NCI-H2196 treated with DMSO at 0.1 percent for 48 hours (cell line): ENCODE measurements around the gene MRPS35.
"Not testable (repeated sequence)": the region's sequence is repeated elsewhere in the genome, so short reads cannot be mapped to it uniquely, and the experiment has no call there.

ENCODE experiments used
- DNase-seq: peaks from one replicate; lab custom pipeline; 2025; ENCODE audit not compliant: unreplicated experiment; lab: John Stamatoyannopoulos, UW

Gene MRPS35

GRCh38 chr12:27707216-27707615, 3.4 kb upstream of the MRPS35 start:
- no peak for DNase-seq

GRCh38 chr12:27709212-27709931, 1.3 kb upstream of the MRPS35 start:
- no peak for DNase-seq

DNA sequence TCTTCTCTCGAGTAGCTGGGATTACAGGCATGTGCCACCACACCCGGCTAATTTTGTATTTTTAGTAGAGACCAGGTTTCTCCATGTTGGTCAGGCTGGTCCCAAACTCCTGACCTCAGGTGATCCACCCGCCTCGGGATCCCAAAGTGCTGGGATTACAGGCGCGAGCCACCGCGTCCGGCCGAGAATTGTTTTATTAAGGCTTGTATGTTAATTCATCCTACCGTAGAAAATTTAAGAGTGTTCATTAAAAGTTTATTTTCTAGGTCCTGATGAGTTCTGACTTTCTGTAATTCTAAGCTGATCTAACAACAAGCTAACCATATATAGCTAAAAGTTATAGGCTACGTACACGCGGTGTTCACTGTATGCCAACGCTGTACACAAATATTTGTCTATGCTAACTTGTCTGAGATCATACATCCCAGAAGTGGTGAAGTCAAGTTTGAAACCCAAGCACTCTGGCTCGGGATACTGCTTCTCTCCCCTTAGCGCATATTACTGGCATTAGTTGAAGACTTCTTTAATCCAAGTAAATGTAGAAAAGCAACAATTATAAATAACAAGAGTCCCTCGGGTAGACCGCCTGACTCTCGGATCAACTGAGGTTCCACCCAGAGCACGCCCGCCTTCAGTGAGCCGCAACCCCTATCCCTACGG, 570 bp upstream of the MRPS35 start:
- DNase-seq, result peak; percentile 64

DNA sequence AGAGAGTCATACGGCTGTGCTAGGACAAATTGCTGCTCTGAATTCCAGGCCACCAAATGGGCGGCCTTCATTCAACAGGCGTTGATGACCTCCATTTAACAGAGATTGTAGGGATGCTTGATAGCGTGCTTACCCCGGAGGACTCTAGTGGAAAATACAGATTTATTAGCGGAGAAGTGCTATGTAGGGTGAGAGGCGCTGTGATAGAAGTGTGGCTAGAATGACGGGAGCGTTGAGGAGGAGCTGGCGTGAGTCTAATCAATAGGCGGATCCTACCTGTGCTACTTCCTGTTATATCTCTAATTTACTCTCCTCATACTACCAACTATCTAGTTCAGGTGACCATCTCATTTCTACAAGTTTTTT, 668 bp downstream of the MRPS35 start:
- DNase-seq, result peak; percentile 45

- DNase-seq, result no peak
Measured at GRCh38 chr12:27711967-27712366, 1.3 kb downstream of the MRPS35 start.

GRCh38 chr12:27723212-27723611, 12.6 kb downstream of the MRPS35 start:
- no peak for DNase-seq

DNA sequence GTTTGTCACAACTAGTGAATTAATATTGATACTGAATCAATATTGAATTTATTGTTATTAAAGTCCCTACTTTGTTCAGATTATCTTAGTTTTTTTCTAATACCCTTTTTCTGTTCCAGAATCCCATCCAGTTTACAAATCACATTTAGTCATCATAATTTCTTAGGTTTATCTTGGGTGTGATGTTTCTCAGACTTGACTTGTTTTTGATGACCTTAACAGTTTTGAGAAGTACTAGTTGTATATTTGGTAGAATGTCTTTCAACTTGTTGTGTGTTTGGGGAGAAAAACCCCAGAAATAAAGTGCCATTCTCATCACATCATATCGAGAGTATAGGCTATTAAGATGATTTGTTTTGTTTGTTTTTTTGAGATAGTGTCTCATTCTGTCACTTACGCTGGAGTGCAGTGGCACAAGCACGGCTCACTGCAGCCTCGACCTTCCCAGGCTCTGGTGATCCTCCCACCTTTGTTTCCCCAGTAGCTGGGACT, 19.5 kb downstream of the MRPS35 start:
- DNase-seq, result no peak

GRCh38 chr12:27732281-27732680, 21.6 kb downstream of the MRPS35 start:
- no peak for DNase-seq

GRCh38 chr12:27733052-27733656, 22.5 kb downstream of the MRPS35 start:
- DNase-seq, result peak; percentile 43

DNA sequence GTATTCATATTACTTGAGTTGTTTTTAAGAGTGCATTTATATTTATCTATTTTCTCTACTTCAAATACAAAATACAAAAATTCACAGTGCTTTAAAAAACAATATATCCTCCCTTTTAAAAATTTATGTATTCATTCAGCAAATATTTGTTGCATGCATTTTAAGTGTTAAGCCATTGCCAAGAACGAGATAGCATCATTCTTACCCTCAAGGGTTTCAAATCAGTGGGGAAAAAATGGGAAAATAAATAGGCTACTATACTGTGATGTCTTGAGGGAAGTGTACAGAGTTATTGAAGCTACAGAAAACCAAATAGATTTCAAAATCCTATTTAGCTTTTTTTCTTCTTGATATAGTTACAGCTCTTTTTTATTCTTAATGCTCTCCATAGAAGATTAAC, 23.2 kb downstream of the MRPS35 start:
- DNase-seq, result no peak

DNA sequence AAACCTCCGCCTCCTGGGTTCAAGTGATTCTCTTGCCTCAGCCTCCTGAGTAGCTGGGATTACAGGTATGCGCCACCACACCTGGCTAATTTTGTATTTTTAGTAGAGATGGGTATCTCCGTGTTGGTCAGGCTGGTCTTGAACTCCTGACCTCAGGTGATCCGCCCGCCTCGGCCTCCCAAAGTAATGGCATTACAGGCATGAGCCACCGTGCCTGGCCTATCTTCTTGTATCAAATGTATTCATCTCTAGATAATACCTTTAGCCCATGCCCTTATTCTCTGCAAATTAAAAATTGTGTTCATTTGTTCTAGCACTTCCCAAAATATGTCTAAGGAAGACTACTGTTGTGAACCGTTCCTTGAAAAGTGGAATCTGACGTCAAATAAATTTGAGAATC, 23.7 kb downstream of the MRPS35 start:
- DNase-seq, result not testable (repeated sequence)

GRCh38 chr12:27743601-27744000, 33.0 kb downstream of the MRPS35 start:
- no peak for DNase-seq

DNA sequence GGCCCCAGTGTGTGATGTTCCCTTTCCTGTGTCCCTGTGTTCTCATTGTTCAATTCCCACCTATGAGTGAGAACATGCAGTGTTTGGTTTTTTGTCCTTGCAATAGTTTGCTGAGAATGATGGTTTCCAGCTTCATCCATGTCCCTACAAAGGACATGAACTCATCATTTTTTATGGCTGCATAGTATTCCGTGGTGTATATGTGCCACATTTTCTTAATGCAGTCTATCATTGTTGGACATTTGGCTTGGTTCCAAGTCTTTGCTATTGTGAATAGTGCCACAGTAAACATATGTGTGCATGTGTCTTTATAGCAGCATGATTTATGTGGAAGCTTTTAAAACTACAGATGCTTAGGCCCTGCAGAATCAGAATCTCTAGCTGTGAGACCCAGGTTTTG, 35.1 kb downstream of the MRPS35 start:
- DNase-seq, result not testable (repeated sequence)

- no peak for DNase-seq
Measured at GRCh38 chr12:27747111-27747820, 36.6 kb downstream of the MRPS35 start.

DNA sequence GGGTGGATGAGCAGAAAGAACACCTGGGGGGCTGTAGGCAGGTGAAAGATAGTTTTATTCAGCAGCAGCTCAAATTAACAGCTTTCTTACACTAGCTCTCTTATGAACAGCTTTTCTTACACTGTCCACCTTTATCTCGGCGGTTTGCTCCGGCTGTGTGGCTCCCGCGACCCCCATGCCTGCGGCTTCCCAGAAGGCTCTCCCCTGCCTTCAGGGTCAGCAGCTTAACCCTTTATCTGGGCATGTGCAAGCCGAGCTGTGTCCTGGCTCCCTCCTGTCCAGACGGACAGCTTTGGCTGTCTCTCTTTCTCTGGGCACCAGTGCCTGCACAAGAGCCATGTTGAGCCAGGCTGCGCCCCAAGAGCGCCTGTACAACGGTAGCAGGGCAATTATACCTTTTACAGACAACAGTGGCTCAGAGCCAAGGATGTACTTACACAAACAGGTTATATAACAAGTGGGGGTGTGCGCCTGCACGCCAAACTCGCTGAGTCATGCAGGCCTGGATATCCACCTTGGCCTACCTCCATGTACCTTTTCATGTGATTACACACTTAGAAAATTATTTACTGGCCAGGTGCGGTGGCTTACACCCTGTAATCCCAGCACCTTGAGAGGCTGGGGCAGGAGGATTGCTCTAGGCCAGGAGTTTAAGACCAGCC, 40.9 kb downstream of the MRPS35 start:
- peak; percentile 49 for DNase-seq

DNA sequence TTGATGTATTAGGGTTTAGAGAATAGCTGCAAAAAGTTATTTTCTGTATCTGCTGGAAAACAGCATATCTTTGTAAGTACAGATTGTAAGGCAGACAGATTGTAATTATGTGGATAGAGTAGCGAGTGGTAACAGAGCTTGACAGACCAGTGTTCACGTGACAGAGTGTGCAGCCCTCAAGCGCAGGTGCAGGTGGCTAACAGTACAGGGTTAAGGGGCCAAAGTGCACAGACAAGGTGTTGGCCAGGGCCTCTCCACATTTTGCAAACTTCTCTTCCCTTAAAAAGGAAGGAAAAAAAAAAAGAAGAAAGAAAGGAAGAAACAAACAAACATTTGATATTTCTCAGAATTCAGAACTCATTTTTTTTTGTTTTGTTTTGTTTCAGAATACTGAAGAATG, 44.2 kb downstream of the MRPS35 start:
- DNase-seq, result no peak

DNA sequence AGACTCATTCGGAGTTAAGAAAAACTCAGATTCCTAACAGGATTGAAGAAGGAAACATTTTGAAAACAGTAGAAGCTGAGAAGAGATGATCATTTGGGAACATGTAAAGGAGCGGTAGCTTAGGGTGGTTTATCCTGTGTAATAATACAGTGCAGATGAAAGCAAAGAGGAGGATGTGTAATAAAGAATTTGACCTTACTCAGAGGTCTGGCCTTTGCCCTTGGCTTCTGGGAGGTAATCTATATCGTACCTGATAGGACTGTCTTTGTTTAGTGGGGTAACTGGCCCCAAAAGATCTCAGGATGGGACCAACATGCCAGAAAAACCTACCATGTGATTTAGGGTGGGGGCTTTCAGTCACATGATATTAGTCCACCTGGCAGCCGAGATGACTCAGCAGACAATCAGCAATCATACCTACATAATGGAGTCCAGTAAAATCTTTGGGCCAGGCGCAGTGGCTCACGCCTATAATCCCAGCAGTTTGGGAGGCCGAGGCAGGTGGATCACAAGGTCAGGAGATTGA, 46.1 kb downstream of the MRPS35 start:
- DNase-seq, result no peak

GRCh38 chr12:27762757-27763156, 52.1 kb downstream of the MRPS35 start:
- no peak for DNase-seq

DNA sequence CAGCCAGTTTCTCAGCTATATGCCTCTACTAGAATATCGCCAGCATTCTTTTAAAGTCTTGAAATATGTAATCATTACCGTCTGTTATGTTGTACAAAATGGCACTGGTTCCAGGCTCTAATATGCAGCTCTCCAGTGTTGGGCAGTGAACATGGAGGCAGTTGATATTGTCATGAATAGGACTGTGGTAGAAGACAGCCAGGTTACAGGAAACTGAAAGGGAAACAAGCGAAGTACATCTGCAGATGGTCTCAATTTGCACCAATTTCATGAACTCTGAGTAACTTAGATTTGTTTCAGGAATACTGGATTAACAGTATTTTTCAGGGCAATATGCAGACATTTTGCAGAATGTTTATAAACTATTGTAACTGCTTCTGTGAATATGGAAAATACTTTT, 56.0 kb downstream of the MRPS35 start:
- DNase-seq, result no peak

DNA sequence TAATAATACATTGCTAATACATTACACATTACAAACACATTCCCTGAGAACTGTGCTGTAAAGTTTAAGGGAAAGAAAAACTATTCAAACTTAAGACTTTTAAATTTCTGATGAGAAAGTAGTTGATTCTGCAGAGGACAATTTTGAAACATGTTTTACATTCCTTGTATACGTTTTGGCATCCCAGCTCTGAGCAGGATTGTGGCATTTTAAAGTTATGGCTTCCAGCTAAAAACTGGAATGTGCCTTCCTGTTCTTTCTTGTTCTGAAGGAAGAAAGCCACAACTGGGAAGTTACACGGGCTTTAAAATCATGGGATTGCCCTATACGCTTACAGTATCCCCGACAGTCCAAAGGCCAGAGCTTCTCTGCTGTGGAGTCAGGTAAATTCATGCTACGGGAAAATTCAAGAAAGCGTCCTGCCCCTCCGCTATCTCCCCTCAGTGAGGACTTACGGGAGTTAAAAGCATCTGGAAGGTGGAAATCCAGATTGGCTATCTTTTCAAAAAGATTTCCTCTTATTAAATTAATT, 58.6 kb downstream of the MRPS35 start:
- DNase-seq, result no peak
